WTC11 (cell line): ENCODE results near the gene YTHDF1. TPM values are rescaled to one million over a fixed set of nuclear protein-coding genes. Genes with fewer than 3 reads are reported as not detected.

Experiments
- ATAC-seq: fragments of 200-7000 bp; cut with Tn5 transposase; 2 replicates; pipeline ENCODE4 v1.10.0; 2021; ENCODE audit warnings: mild to moderate bottlenecking, moderate library complexity
- CTCF ChIA-PET: fragments of 300-600 bp; sonication (Branson Sonifier 250); formaldehyde crosslinking; loops from one replicate; lab custom pipeline; 2021; ENCODE audit warnings: antibody characterized with exemption; lab: Charles Lee
- POLR2A ChIA-PET: fragments of 350-600 bp; sonication (Branson Sonifier 250); formaldehyde crosslinking; loops from one replicate; lab custom pipeline; 2021; ENCODE audit warnings: antibody characterized with exemption; lab: Charles Lee
- DNase-seq: peaks from one replicate; pipeline ENCODE4 v3.0.0; 2021; ENCODE audit warnings: low spot score
- H3K27ac Mint-ChIP-seq: 2 replicates; pipeline ENCODE4 v1.8.0; 2021; ENCODE audit warnings: mixed read lengths
- H3K27me3 Mint-ChIP-seq: 2 replicates; pipeline ENCODE4 v1.8.0; 2021; ENCODE audit warnings: low read depth, mild to moderate bottlenecking, moderate library complexity, mixed read lengths
- H3K36me3 Mint-ChIP-seq: 2 replicates; pipeline ENCODE4 v1.8.0; 2021; ENCODE audit warnings: mixed read lengths
- H3K4me1 Mint-ChIP-seq: 2 replicates; pipeline ENCODE4 v1.8.0; 2022; ENCODE audit warnings: mixed read lengths
- H3K4me3 Mint-ChIP-seq: 2 replicates; pipeline ENCODE4 v1.8.0; 2021; ENCODE audit warnings: mild to moderate bottlenecking, moderate library complexity, mixed read lengths
- H3K9me3 Mint-ChIP-seq: 2 replicates; pipeline ENCODE4 v1.8.0; 2021; ENCODE audit warnings: mixed read lengths
- ATF1 ChIP-seq: sonication (generic); formaldehyde crosslinking; IDR thresholded peaks from 2 replicates; pipeline ENCODE4 v1.8.1; 2023; ENCODE audit warnings: mild to moderate bottlenecking, moderate library complexity, missing genetic modification reagents
- E2F5 ChIP-seq: sonication (generic); formaldehyde crosslinking; IDR thresholded peaks from 2 replicates; pipeline ENCODE4 v1.8.1; 2022; ENCODE audit warnings: mild to moderate bottlenecking, moderate library complexity, missing genetic modification reagents
- GTF2I ChIP-seq: fragments of 250-450 bp; sonication (Bioruptor Pico); conservative IDR thresholded peaks from 2 replicates; pipeline ENCODE4 v1.4.0; 2021; ENCODE audit warnings: mild to moderate bottlenecking
- IRF1 ChIP-seq: sonication (generic); formaldehyde crosslinking; IDR thresholded peaks from 2 replicates; pipeline ENCODE4 v1.8.0; 2023; ENCODE audit warnings: missing genetic modification reagents
- KAT7 ChIP-seq: sonication (generic); formaldehyde crosslinking; IDR thresholded peaks from 2 replicates; pipeline ENCODE4 v1.8.1; 2023; ENCODE audit warnings: missing genetic modification reagents, mild to moderate bottlenecking, borderline replicate concordance
- MAX ChIP-seq: sonication (generic); formaldehyde crosslinking; IDR thresholded peaks from 2 replicates; pipeline ENCODE4 v1.8.0; 2022; ENCODE audit warnings: mild to moderate bottlenecking, missing genetic modification reagents
- MLX ChIP-seq: sonication (generic); formaldehyde crosslinking; IDR thresholded peaks from 2 replicates; pipeline ENCODE4 v1.8.1; 2023; ENCODE audit warnings: mild to moderate bottlenecking, missing genetic modification reagents, moderate library complexity
- NFATC4 ChIP-seq: fragments of 250-450 bp; sonication (Bioruptor Pico); IDR thresholded peaks from 2 replicates; pipeline ENCODE4 v1.9.0; 2021; ENCODE audit warnings: mild to moderate bottlenecking
- NR1H2 ChIP-seq: sonication (generic); formaldehyde crosslinking; IDR thresholded peaks from 2 replicates; pipeline ENCODE4 v1.9.0; 2021; ENCODE audit warnings: mild to moderate bottlenecking, moderate library complexity, missing genetic modification reagents
- PREB ChIP-seq: sonication (generic); formaldehyde crosslinking; IDR thresholded peaks from 2 replicates; pipeline ENCODE4 v1.8.1; 2022; ENCODE audit warnings: mild to moderate bottlenecking, missing genetic modification reagents, moderate library complexity, borderline replicate concordance
- RELA ChIP-seq: sonication (generic); formaldehyde crosslinking; IDR thresholded peaks from 2 replicates; pipeline ENCODE4 v1.8.1; 2022; ENCODE audit warnings: missing genetic modification reagents, mild to moderate bottlenecking, borderline replicate concordance
- SP1 ChIP-seq: sonication (generic); formaldehyde crosslinking; conservative IDR thresholded peaks from 2 replicates; pipeline ENCODE4 v1.8.1; 2022; ENCODE audit warnings: missing genetic modification reagents
- STAT6 ChIP-seq: sonication (generic); formaldehyde crosslinking; conservative IDR thresholded peaks from 2 replicates; pipeline ENCODE4 v1.8.1; 2023; ENCODE audit warnings: mild to moderate bottlenecking, low read depth, missing genetic modification reagents, moderate library complexity
- USF1 ChIP-seq: sonication (generic); formaldehyde crosslinking; IDR thresholded peaks from 2 replicates; pipeline ENCODE4 v1.8.0; 2022; ENCODE audit warnings: mild to moderate bottlenecking, missing genetic modification reagents
- ZBTB43 ChIP-seq: sonication (generic); formaldehyde crosslinking; IDR thresholded peaks from 2 replicates; pipeline ENCODE4 v1.8.1; 2023; ENCODE audit warnings: mild to moderate bottlenecking, missing genetic modification reagents
- ZNF121 ChIP-seq: sonication (generic); formaldehyde crosslinking; IDR thresholded peaks from 2 replicates; pipeline ENCODE4 v1.8.0; 2023; ENCODE audit warnings: missing genetic modification reagents
- ZNF425 ChIP-seq: fragments of 250-450 bp; sonication (Bioruptor Pico); conservative IDR thresholded peaks from 2 replicates; pipeline ENCODE4 v1.9.0; 2021; ENCODE audit warnings: mild to moderate bottlenecking
- total RNA-seq: library from RNA; stranded (reverse); gene quantifications from 3 replicates; pipeline ENCODE4 v1.2.3, GENCODE V29; 2021

YTHDF1 gene
- total RNA-seq, 1 experiment from 2014 or later, result 61.3 TPM

GRCh38 chr20:63246490-63247288, 30.8 kb upstream of the YTHDF1 start (continued):
- peak; percentile 65 for TF ChIP-seq MAX (CRISPR knock-in tag)
- no peak for TF ChIP-seq SP1 (CRISPR knock-in tag)
- no peak for TF ChIP-seq STAT6 (CRISPR knock-in tag)
- no peak for TF ChIP-seq IRF1 (CRISPR knock-in tag)
- no peak for TF ChIP-seq PREB (CRISPR knock-in tag)
- no peak for TF ChIP-seq KAT7 (CRISPR knock-in tag)
- TF ChIP-seq GTF2I (CRISPR knock-in tag), result no peak
- no peak for TF ChIP-seq ZNF425
- peak; percentile 90 for TF ChIP-seq USF1
- no peak for TF ChIP-seq MLX
- TF ChIP-seq ZBTB43 (CRISPR knock-in tag), result no peak
- no peak for TF ChIP-seq NR1H2 (CRISPR knock-in tag)
- no peak for TF ChIP-seq E2F5 (CRISPR knock-in tag)

- ATAC-seq (no peak), DNase-seq (no peak)
- Mint-ChIP-seq H3K4me1 (peaks cover 3% of the 10 kb centered on the region), H3K4me3 (no peak overlapping the region), H3K27me3 (no peaks in the 10 kb centered on the region; the same call in 1 of the 2 replicates), H3K36me3 (no peaks in the 10 kb centered on the region), H3K27ac (no peak overlapping the region), H3K9me3 (no peaks in the 10 kb centered on the region)
- ChIA-PET CTCF (interaction anchor here (1.3 to 5.6 kb wide), 6 partner anchors 9 to 64 kb away, joined by 3 to 93 read pairs (median 12); partner anchors contain the start of gene BIRC7), POLR2A (interaction anchor here (0.5 kb wide), 1 partner anchor 22 kb away, joined by 3 read pairs; no protein-coding TSS in a partner anchor)
- no peak for TF ChIP-seq ZNF121 (CRISPR knock-in tag)
- no peak for TF ChIP-seq STAT6 (CRISPR knock-in tag)
- TF ChIP-seq RELA (CRISPR knock-in tag), result no peak
- TF ChIP-seq NFATC4 (CRISPR knock-in tag), result no peak
- TF ChIP-seq ATF1 (CRISPR knock-in tag), result no peak
- TF ChIP-seq MAX (CRISPR knock-in tag), result no peak
Measured at GRCh38 chr20:63244468-63244867, 28.5 kb upstream of the YTHDF1 start.
